ENCODE data around the gene RNASE1.
A peak's percentile ranks its signal among the peaks of the same experiment; 100 is the strongest.
"Not testable (repeated sequence)": the region's sequence is repeated elsewhere in the genome, so short reads cannot be mapped to it uniquely, and the experiment has no call there.

The RNASE1 gene

DNA sequence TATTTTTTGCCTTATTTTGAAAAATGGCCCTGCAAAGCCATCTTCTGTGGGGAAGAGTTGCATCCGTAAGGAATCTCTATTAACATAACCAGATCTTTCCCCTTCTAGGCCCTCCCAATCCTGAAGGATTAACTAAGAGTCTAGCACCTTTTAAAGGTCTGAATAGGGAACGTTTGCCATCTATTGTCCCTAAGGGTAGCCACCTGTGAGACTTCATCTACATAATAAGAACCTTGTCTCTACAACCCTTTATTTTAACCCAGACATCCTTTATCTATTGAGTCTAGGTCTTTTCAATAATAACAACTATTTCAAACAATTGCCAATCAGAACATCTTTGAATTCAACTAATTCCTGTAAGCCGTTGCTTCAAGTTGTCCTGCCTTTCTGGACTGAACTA lies 30.0 kb downstream of the RNASE1 start:
- no peak for DNase-seq (ENCODE audit: low spot score)

DNA sequence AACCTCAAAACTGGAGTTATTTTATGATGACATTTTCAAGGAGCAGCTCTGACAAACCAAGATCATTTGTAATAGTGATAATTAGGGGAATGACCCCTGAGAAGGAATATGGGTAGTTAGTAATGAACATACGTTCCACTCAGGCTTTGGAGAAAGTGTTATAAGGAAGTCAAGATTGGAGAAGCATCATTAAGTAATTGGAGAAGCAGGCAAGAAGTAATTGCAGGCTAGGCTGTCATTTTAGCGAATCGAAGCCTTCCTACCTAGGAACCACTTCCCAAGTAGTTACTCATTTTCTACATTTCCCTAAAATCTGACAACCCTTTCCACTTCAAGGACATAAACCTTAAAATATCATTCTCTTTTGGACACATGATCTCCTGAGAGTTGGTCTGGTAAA lies 33.2 kb downstream of the RNASE1 start:
- no peak for DNase-seq (ENCODE audit: low spot score)

DNA sequence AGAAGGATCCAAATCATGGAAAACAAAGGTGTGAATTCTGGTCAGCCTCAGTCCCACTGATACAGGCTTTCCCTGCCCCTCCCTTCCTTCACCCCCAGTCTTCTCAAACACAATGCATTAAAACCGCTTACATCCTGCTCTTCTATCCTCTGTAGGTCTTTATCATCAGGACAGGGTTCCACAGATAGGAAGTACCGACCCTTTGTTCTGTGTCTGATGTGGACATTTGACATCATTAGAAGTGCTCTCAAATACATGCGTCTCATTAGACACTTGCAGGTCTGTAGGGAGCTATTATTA lies 34.1 kb downstream of the RNASE1 start:
- DNase-seq (ENCODE audit: low spot score), result no peak

DNA sequence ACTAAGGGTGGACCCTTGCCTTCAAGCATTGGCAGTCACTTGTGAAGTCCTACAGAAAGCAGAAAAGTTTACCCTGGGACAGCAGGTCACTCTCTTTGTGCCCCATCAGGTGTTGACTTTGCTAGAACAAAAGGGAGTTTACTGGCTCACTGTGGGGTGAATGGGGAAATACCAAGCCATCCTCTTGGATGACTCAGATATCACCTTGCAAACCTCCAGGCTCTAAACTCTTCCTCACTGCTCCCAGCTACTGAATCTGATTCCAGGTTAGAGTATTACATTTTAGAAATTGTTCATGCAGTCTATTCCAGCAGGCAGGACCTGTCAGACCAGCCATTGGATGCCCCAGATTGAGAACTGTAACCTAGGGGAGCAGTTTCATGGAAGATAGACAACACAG lies 41.7 kb downstream of the RNASE1 start:
- no peak for DNase-seq (ENCODE audit: low spot score)

DNA sequence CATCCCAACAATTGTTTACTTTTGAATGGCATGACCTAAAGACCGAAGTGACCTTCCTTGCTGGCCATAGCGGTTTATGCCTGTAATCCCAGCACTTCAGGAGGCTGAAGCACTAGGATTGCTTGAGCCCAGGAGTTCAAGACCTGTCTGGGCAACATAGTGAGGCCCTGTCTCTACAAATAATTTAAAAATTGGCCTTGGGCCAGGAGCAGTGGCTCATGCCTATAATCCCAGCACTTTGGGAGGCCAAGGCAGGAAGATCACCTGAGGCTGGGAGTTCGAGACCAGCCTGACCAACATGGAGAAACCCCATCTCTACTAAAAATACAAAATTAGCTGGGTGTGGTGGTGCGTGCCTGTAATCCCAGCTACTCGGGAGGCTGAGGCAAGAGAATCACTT lies 43.2 kb downstream of the RNASE1 start:
- not testable (repeated sequence) for DNase-seq (ENCODE audit: low spot score)

DNA sequence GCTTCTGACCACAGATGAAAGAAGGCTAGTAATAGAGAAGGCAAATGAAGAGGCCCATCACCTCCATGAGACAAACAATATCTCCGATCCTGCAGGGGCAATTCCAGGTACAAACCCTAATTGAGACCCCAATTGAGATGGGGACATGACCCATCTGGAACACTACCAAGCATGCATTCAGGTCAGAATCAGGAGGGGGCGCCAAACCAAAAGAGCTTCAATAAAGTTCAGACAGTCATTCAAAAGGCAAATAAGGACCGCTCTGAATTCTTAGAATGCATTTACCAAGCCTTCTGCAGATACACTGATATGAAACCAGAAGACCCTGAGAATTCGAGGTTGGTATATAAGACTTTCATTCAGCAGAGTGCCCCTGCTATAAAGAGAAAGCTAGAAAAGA lies 44.7 kb downstream of the RNASE1 start:
- peak; percentile 39 for DNase-seq (ENCODE audit: low spot score)

DNA sequence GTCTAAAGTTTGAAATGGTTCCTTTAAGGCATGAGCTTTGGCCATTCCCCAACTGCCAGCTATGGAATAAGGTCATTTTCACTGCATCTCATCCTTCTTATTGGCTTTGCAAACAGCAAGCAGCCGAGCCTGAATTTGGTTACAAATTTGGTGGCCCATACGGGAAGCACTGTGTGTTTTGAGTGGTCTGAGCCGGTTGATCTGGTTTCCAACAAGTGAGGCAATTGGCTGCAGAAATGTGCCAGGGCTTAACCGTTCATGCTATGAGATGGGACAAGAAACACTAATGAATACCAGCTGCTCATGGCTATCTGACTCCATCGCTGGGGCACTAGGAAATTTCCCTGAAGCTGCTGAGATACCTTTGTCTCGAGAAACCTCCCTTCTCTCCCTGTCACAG lies 47.6 kb downstream of the RNASE1 start:
- no peak for DNase-seq (ENCODE audit: low spot score)

DNA sequence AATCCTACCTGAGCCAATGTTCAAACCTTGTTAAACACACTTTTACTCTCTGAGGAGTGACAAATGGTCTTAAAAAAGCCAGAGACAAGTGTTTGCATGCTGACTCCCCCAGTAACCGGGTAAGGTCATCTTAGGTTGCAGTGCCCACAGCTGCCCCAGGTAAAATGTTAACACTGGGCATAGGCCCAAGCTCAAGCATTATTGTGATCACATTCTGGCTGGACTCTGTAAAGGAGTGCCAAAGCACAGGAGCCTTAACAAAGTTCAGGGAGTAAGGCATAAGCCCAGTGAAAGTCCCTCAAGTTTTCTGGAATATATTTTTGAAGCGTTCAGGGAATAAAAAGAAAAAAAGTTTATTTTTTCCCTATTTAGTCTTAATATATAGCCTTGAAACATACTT lies 48.3 kb downstream of the RNASE1 start:
- no peak for DNase-seq (ENCODE audit: low spot score)

DNA sequence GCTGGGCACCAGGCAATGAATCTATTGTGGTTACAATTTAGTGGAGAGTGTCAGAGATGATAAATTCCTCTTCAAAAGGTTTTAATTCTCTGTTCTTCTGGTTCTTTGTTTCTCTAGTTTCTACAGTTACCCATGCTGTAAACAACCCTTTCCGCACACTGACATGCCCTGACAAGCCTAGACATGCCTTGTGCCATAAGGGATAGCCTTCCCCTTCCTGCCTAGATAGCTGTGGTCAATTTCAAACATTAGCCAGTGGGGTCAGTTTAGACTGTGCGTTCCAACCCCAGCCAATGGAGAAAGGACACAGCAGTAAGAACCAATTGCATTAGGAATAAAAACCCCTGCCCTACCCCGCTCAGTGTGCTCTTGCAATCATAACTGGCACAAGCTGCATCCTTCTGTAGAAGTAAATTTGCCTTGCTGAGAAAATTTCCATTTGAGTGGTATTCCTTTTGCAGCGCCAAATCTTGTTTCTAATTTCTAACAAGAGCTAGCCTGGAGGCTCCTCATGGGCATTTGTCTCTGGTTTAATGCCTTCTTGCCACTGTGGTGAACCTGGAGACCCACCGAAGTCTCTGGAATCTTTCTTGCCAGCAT lies 50.6 kb downstream of the RNASE1 start:
- no peak for DNase-seq (ENCODE audit: low spot score)

Data from CD4-positive, alpha-beta T cell treated with Interleukin-6 at 100 ng/mL for 8 hours (primary cell).